Measurements from ENCODE around the gene NF2. TPM values are rescaled to one million over a fixed set of nuclear protein-coding genes. Genes with fewer than 3 reads are reported as not detected.

Gene NF2
- total RNA-seq, 2 experiments from 2014 or later: 23.1 to 24.5 TPM

DNA sequence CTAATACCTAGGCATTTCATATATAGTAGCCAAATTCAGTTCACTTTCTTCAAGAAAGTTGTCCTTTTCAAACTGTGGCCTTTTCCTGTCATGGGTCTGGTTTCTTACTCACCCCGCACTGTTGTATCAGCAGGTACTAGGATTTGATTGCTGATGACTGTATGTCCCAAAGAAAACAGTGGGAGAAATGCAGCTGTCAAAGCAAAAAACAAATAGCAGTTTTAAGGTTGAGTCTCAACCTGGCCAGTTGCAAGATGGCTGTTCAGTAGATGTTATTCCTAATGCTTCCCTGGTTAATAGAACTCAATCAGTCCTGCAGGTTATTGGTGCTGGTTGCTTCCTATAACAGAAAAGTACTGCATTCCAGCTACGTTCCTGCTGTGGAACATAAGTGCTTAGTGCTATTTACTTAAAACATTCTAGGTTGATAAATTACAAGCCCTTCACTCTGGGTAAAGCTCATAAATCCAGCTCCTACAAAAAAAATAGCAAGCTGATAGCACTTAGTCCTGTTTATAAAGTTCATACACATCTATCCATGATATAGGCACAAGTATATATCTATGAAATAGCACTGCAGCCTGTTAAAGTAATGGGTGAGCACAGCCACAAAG, 26.6 kb downstream of the NF2 start:
- intact Hi-C loops (cut with DNase I, micrococcal nuclease): loop anchor here in 1 of 2 experiments (5.0 to 10.0 kb wide), 2 partner anchors 235 to 457 kb away; no protein-coding TSS in a partner anchor
- H3K27me3 ChIP-seq (ENCODE audit: control insufficient read depth in 1 of 2, insufficient read depth in 2 of 2, low read length in 2 of 2): no peaks in the 10 kb centered on the region

DNA sequence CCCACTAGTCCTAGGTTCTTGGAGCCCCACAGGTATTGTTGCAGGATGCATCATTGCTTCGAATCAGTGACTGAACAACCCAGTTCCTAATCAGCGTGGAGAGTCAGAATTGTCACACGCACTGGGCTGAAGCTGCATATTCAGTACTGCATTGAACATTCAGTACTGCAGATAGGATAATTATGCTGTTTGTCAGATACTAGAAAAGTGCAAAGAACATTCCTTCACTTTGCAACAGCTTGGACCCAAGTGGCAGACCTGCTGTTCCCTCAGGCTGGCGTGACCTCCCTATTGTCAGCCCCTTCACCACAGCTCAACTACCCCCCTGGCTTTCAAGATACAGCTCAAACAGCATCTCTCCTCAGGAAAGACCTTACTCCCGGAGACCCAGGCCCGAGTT, 27.6 kb downstream of the NF2 start:
- Mint-ChIP-seq H3K4me3 (no peak overlapping the region), H3K36me3 (ENCODE audit: low read depth) (peaks cover 6% of the 10 kb centered on the region), H3K27me3 (no peaks in the 10 kb centered on the region), H3K4me1 (ENCODE audit: low read depth) (peaks cover 84% of the 10 kb centered on the region), H3K9me3 (no peaks in the 10 kb centered on the region), H3K27ac (no peak overlapping the region)
- ChIA-PET POLR2A (no interaction called here), CTCF (no interaction called here)
- no peak overlapping the region for H3K27ac ChIP-seq (ENCODE audit: low read depth in 1 of 2, low read length in 2 of 2)
- no peaks in the 10 kb centered on the region for H3K4me1 ChIP-seq (ENCODE audit: insufficient read depth, low read length)
- TF ChIP-seq, protein P1, sequence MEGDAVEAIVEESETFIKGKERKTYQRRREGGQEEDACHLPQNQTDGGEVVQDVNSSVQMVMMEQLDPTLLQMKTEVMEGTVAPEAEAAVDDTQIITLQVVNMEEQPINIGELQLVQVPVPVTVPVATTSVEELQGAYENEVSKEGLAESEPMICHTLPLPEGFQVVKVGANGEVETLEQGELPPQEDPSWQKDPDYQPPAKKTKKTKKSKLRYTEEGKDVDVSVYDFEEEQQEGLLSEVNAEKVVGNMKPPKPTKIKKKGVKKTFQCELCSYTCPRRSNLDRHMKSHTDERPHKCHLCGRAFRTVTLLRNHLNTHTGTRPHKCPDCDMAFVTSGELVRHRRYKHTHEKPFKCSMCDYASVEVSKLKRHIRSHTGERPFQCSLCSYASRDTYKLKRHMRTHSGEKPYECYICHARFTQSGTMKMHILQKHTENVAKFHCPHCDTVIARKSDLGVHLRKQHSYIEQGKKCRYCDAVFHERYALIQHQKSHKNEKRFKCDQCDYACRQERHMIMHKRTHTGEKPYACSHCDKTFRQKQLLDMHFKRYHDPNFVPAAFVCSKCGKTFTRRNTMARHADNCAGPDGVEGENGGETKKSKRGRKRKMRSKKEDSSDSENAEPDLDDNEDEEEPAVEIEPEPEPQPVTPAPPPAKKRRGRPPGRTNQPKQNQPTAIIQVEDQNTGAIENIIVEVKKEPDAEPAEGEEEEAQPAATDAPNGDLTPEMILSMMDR (IDR thresholded peaks at IDR 0.05): no peak
- no peak for ATAC-seq (ENCODE audit: poor library complexity)
- intact Hi-C loops (cut with DNase I, micrococcal nuclease): loop anchor here in 1 of 2 experiments (5.0 kb wide), 1 partner anchor 456 kb away; no protein-coding TSS in a partner anchor
- peaks cover 7% of the 10 kb centered on the region for H3K36me3 ChIP-seq (ENCODE audit: insufficient read depth, low read length)
- H3K9me3 ChIP-seq (ENCODE audit: control insufficient read depth in 1 of 2, insufficient read depth in 1 of 2, low read length in 2 of 2): no peaks in the 10 kb centered on the region
- H3K27me3 ChIP-seq (ENCODE audit: control insufficient read depth in 1 of 2, insufficient read depth in 2 of 2, low read length in 2 of 2): no peaks in the 10 kb centered on the region
- H3K4me3 ChIP-seq (ENCODE audit: low read length): no peak overlapping the region
- DNase-seq: no peak

More for the DNA sequence above, 26.6 kb downstream of the NF2 start:
- H3K4me1 ChIP-seq (ENCODE audit: insufficient read depth, low read length): peaks cover under 1% of the 10 kb centered on the region
- peaks cover 7% of the 10 kb centered on the region for H3K36me3 ChIP-seq (ENCODE audit: insufficient read depth, low read length)
- no peak overlapping the region for H3K27ac ChIP-seq (ENCODE audit: low read depth in 1 of 2, low read length in 2 of 2)
- DNase-seq (no peak), ATAC-seq (ENCODE audit: poor library complexity) (no peak)
- Mint-ChIP-seq H3K27me3 (no peaks in the 10 kb centered on the region), H3K9me3 (no peaks in the 10 kb centered on the region), H3K4me1 (ENCODE audit: low read depth) (peaks cover 84% of the 10 kb centered on the region), H3K36me3 (ENCODE audit: low read depth) (peaks cover 6% of the 10 kb centered on the region), H3K27ac (no peak overlapping the region), H3K4me3 (no peak overlapping the region)
- TF ChIP-seq, protein P1 (IDR thresholded peaks at IDR 0.05): no peak
- ChIA-PET POLR2A (no interaction called here), CTCF (no interaction called here)
- H3K9me3 ChIP-seq (ENCODE audit: control insufficient read depth in 1 of 2, insufficient read depth in 1 of 2, low read length in 2 of 2): no peaks in the 10 kb centered on the region
- no peak overlapping the region for H3K4me3 ChIP-seq (ENCODE audit: low read length)

DNA sequence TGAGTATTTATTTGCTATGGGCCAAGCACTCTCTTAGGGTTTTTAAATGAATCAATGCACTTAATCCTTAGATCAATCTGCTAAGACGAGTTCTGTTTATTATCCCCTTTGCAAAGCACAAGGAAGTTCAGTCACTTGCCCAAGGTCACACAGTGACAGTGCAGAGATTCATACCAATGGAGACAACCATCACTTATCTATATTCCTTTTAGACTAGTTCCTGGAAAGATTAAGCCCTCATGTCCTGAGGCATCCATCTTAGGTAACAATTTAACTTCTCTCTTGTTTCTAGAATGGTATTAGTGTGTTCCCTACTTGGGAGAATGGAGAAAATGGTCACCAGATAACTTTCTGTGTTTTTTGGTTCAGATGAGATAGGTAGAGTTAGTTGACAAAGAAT, 28.3 kb downstream of the NF2 start:
- no peak for ATAC-seq (ENCODE audit: poor library complexity)

More for the DNA sequence above, 28.3 kb downstream of the NF2 start:
- no peak overlapping the region for H3K4me3 ChIP-seq (ENCODE audit: low read length)
- DNase-seq: no peak
- ChIA-PET CTCF (no interaction called here), POLR2A (no interaction called here)
- no peak overlapping the region for H3K27ac ChIP-seq (ENCODE audit: low read depth in 1 of 2, low read length in 2 of 2)
- Mint-ChIP-seq H3K4me3 (no peak overlapping the region), H3K36me3 (ENCODE audit: low read depth) (peaks cover 6% of the 10 kb centered on the region), H3K9me3 (no peaks in the 10 kb centered on the region), H3K4me1 (ENCODE audit: low read depth) (peaks cover 80% of the 10 kb centered on the region), H3K27me3 (no peaks in the 10 kb centered on the region), H3K27ac (no peak overlapping the region)
- no peaks in the 10 kb centered on the region for H3K27me3 ChIP-seq (ENCODE audit: control insufficient read depth in 1 of 2, insufficient read depth in 2 of 2, low read length in 2 of 2)
- intact Hi-C loops (cut with DNase I, micrococcal nuclease): loop anchor here in 1 of 2 experiments (5.0 kb wide), 1 partner anchor 456 kb away; no protein-coding TSS in a partner anchor
- H3K36me3 ChIP-seq (ENCODE audit: insufficient read depth, low read length): peaks cover 7% of the 10 kb centered on the region
- no peaks in the 10 kb centered on the region for H3K9me3 ChIP-seq (ENCODE audit: control insufficient read depth in 1 of 2, insufficient read depth in 1 of 2, low read length in 2 of 2)
- TF ChIP-seq, protein P1 (IDR thresholded peaks at IDR 0.05): no peak
- no peaks in the 10 kb centered on the region for H3K4me1 ChIP-seq (ENCODE audit: insufficient read depth, low read length)

Data from CD4-positive, alpha-beta T cell (primary cell).